Karpas-422 (cell line): ENCODE measurements around the gene MCOLN3. TPM values are rescaled to one million over a fixed set of nuclear protein-coding genes. Genes with fewer than 3 reads are reported as not detected.

Experiments used
- DNase-seq: peaks from one replicate; pipeline ENCODE4 v3.0.0-alpha.2; 2015
- H2AFZ ChIP-seq: fragments of 200-600 bp; sonication (generic); 2 replicates; pipeline ENCODE4 v1.6.1; 2014; ENCODE audit warnings: antibody characterized with exemption, low read length, mixed read lengths
- H3K27ac ChIP-seq: fragments of 200-600 bp; sonication (generic); 2 replicates; pipeline ENCODE4 v1.5.1; 2014; ENCODE audit warnings: mild to moderate bottlenecking, low read length, moderate library complexity
- H3K27me3 ChIP-seq: fragments of 200-600 bp; sonication (generic); 2 replicates; pipeline ENCODE4 v1.6.1; 2014; ENCODE audit warnings: low read length, mixed read lengths
- H3K36me3 ChIP-seq: fragments of 200-600 bp; sonication (generic); 2 replicates; pipeline ENCODE4 v1.6.1; 2014; ENCODE audit warnings: low read length, mixed read lengths; ENCODE audit not compliant: insufficient read depth
- H3K4me1 ChIP-seq: fragments of 200-600 bp; sonication (generic); 2 replicates; pipeline ENCODE4 v1.6.1; 2014; ENCODE audit warnings: mild to moderate bottlenecking, low read length, mixed read lengths
- H3K4me2 ChIP-seq: fragments of 200-600 bp; sonication (generic); 2 replicates; pipeline ENCODE4 v1.6.1; 2014; ENCODE audit warnings: low read length, low read depth, mild to moderate bottlenecking; ENCODE audit not compliant: poor library complexity, severe bottlenecking
- H3K4me3 ChIP-seq: fragments of 200-600 bp; sonication (generic); 2 replicates; pipeline ENCODE4 v1.5.1; 2014; ENCODE audit warnings: mild to moderate bottlenecking, antibody characterized with exemption, low read length, mixed read lengths
- H3K79me2 ChIP-seq: fragments of 200-600 bp; sonication (generic); 2 replicates; pipeline ENCODE4 v1.6.1; 2014; ENCODE audit warnings: mild to moderate bottlenecking, low read length, mixed read lengths
- H3K9ac ChIP-seq: fragments of 200-600 bp; sonication (generic); 2 replicates; pipeline ENCODE4 v1.6.0; 2014; ENCODE audit warnings: low read length
- H3K9me2 ChIP-seq: fragments of 200-600 bp; sonication (generic), shearing (Covaris generic); replicated peaks from 2 replicates; pipeline ENCODE4 v1.6.0; 2014; ENCODE audit warnings: mild to moderate bottlenecking, low read length, moderate library complexity; ENCODE audit not compliant: insufficient read depth
- H3K9me3 ChIP-seq: fragments of 300-700, 200-600 bp; sonication (generic); 2 replicates; pipeline ENCODE4 v1.6.1; 2014; ENCODE audit warnings: low read length, mixed read lengths
- H4K20me1 ChIP-seq: fragments of 200-600 bp; sonication (generic); 2 replicates; pipeline ENCODE4 v1.6.1; 2014; ENCODE audit warnings: mild to moderate bottlenecking, antibody characterized with exemption, low read length, low read depth; ENCODE audit not compliant: insufficient read depth
- total RNA-seq: library from RNA; depleted of rRNA; stranded (reverse); fragments of >200 nt; shearing (Covaris generic); gene quantifications from 2 replicates; pipeline ENCODE4 v1.2.3, GENCODE V29; 2014; ENCODE audit warnings: low replicate concordance; rRNA removed

The MCOLN3 gene
- total RNA-seq: not detected in 2 replicates

GRCh38 chr1:85048296-85049064 is at the start of gene MCOLN3:
MCOLN3 (minus strand) TSS chr1:85048500; CDS start chr1:85045360, 3,140 bp downstream.
- Histone ChIP-seq H3K9me2 (no peaks in the 10 kb centered on the region), H3K27me3 (no peaks in the 10 kb centered on the region), H3K4me2 (peak within 1 kb of the TSS; percentile 19), H3K9ac (no peak within 1 kb of the TSS), H3K4me1 (no peaks in the 10 kb centered on the region), H3K79me2 (no peaks in the 10 kb centered on the region), H4K20me1 (no peaks in the 10 kb centered on the region), H3K4me3 (no peak within 1 kb of the TSS), H3K27ac (no peak within 1 kb of the TSS), H3K9me3 (no peaks in the 10 kb centered on the region), H3K36me3 (no peaks in the 10 kb centered on the region), H2AFZ (no peak within 1 kb of the TSS)
- no peak for DNase-seq

GRCh38 chr1:85093644-85094043 is 45.3 kb upstream of the MCOLN3 start:
- Histone ChIP-seq H3K27me3 (no peaks in the 10 kb centered on the region), H3K9me3 (no peaks in the 10 kb centered on the region), H3K4me1 (peaks cover 7% of the 10 kb centered on the region)

GRCh38 chr1:85091671-85092280 is 43.5 kb upstream of the MCOLN3 start:
- Histone ChIP-seq H3K27me3 (no peaks in the 10 kb centered on the region), H3K79me2 (no peaks in the 10 kb centered on the region), H2AFZ (peak overlapping the region; percentile 90), H3K36me3 (no peaks in the 10 kb centered on the region), H3K27ac (no peak overlapping the region), H3K4me3 (peak overlapping the region; percentile 34; the same call in 1 of the 2 replicates), H4K20me1 (no peaks in the 10 kb centered on the region), H3K9me2 (no peaks in the 10 kb centered on the region), H3K4me2 (peak overlapping the region; percentile 59), H3K9ac (peak overlapping the region; percentile 11; the same call in 1 of the 2 replicates), H3K4me1 (peaks cover 7% of the 10 kb centered on the region), H3K9me3 (no peaks in the 10 kb centered on the region)
- DNase-seq: peak; percentile 43

More at GRCh38 chr1:85093644-85094043, 45.3 kb upstream of the MCOLN3 start:
- no peak for DNase-seq
- H3K4me2 ChIP-seq: no peak overlapping the region
- no peak overlapping the region for H2AFZ ChIP-seq
- H3K27ac ChIP-seq: no peak overlapping the region
- no peak overlapping the region for H3K9ac ChIP-seq
- H3K4me3 ChIP-seq: no peak overlapping the region
- no peaks in the 10 kb centered on the region for H3K79me2 ChIP-seq
- no peaks in the 10 kb centered on the region for H3K36me3 ChIP-seq
- no peaks in the 10 kb centered on the region for H3K9me2 ChIP-seq
- H4K20me1 ChIP-seq: no peaks in the 10 kb centered on the region

GRCh38 chr1:85090225-85090624 is 41.9 kb upstream of the MCOLN3 start:
- H3K9me3 ChIP-seq: no peaks in the 10 kb centered on the region
- no peak overlapping the region for H3K4me3 ChIP-seq
- H3K4me1 ChIP-seq: peaks cover 11% of the 10 kb centered on the region
- no peak overlapping the region for H3K9ac ChIP-seq
- H3K27ac ChIP-seq: no peak overlapping the region
- DNase-seq: no peak
- H3K27me3 ChIP-seq: no peaks in the 10 kb centered on the region
- H2AFZ ChIP-seq: no peak overlapping the region
- H3K4me2 ChIP-seq: no peak overlapping the region
- H3K36me3 ChIP-seq: no peaks in the 10 kb centered on the region
- H4K20me1 ChIP-seq: no peaks in the 10 kb centered on the region
- no peaks in the 10 kb centered on the region for H3K79me2 ChIP-seq
- no peaks in the 10 kb centered on the region for H3K9me2 ChIP-seq

GRCh38 chr1:85089203-85089602 is 40.9 kb upstream of the MCOLN3 start:
- Histone ChIP-seq H3K9me3 (no peaks in the 10 kb centered on the region), H3K4me3 (no peak overlapping the region), H3K4me2 (no peak overlapping the region), H3K79me2 (no peaks in the 10 kb centered on the region), H3K36me3 (no peaks in the 10 kb centered on the region), H3K27ac (no peak overlapping the region), H4K20me1 (no peaks in the 10 kb centered on the region), H2AFZ (no peak overlapping the region), H3K9me2 (no peaks in the 10 kb centered on the region), H3K4me1 (peaks cover 13% of the 10 kb centered on the region), H3K27me3 (no peaks in the 10 kb centered on the region), H3K9ac (no peak overlapping the region)
- no peak for DNase-seq

GRCh38 chr1:85088408-85088784 is 40.1 kb upstream of the MCOLN3 start:
- Histone ChIP-seq H3K4me2 (no peak overlapping the region), H3K27me3 (no peaks in the 10 kb centered on the region), H4K20me1 (no peaks in the 10 kb centered on the region), H3K4me3 (no peak overlapping the region), H2AFZ (no peak overlapping the region), H3K36me3 (no peaks in the 10 kb centered on the region), H3K9me2 (no peaks in the 10 kb centered on the region), H3K9ac (no peak overlapping the region), H3K27ac (no peak overlapping the region), H3K79me2 (no peaks in the 10 kb centered on the region), H3K9me3 (no peaks in the 10 kb centered on the region), H3K4me1 (peaks cover 13% of the 10 kb centered on the region)
- DNase-seq: no peak

- Histone ChIP-seq H3K27me3 (no peaks in the 10 kb centered on the region), H3K9ac (no peak overlapping the region)
These were observed 39.5 kb upstream of the MCOLN3 start for GRCh38 chr1:85087659-85088407.

GRCh38 chr1:85085417-85085816 is 37.1 kb upstream of the MCOLN3 start:
- Histone ChIP-seq H2AFZ (no peak overlapping the region), H3K9me3 (no peaks in the 10 kb centered on the region), H3K9ac (no peak overlapping the region), H3K4me2 (no peak overlapping the region), H3K27me3 (no peaks in the 10 kb centered on the region), H3K4me3 (no peak overlapping the region), H3K4me1 (peaks cover 6% of the 10 kb centered on the region), H3K79me2 (no peaks in the 10 kb centered on the region), H4K20me1 (no peaks in the 10 kb centered on the region), H3K9me2 (no peaks in the 10 kb centered on the region), H3K27ac (no peak overlapping the region), H3K36me3 (no peaks in the 10 kb centered on the region)
- DNase-seq: peak; percentile 41

More at GRCh38 chr1:85087659-85088407, 39.5 kb upstream of the MCOLN3 start:
- Histone ChIP-seq H3K4me1 (peaks cover 13% of the 10 kb centered on the region), H3K4me3 (no peak overlapping the region), H3K9me2 (no peaks in the 10 kb centered on the region), H3K9me3 (no peaks in the 10 kb centered on the region), H3K36me3 (no peaks in the 10 kb centered on the region), H3K27ac (no peak overlapping the region), H3K79me2 (no peaks in the 10 kb centered on the region), H4K20me1 (no peaks in the 10 kb centered on the region), H2AFZ (no peak overlapping the region), H3K4me2 (no peak overlapping the region)
- DNase-seq: no peak
